GM12878 (cell line): ENCODE results near the gene COQ4.

Experiments used
- BHLHE40 ChIP-seq, 2 experiments: fragments of 450-650 bp in 1 of 2; IDR thresholded peaks; 2 replicates each; pipeline ENCODE4 v1.6.1; 2011 to 2017; ENCODE audit warnings: low read depth in 2 of 2, borderline replicate concordance in 1 of 2, improper control_type of control experiment in 1 of 2, low read length in 1 of 2, mild to moderate bottlenecking in 1 of 2
- CTCF ChIP-seq, 3 experiments: IDR thresholded peaks in 2 of 3; conservative IDR thresholded peaks in 1 of 3; 2 replicates each; pipeline ENCODE4 v1.5.1; 2011; ENCODE audit warnings: low read depth in 3 of 3, low read length in 3 of 3, mild to moderate bottlenecking in 3 of 3, control low read depth in 2 of 3, moderate library complexity in 2 of 3, inconsistent platforms in 1 of 3, mixed read lengths in 1 of 3; ENCODE audit not compliant: control insufficient read depth in 2 of 3, insufficient read depth in 1 of 3; ENCODE audit errors: extremely low read depth in 1 of 3
- ETV6 ChIP-seq, 2 experiments: fragments of 450-650 bp in 1 of 2; IDR thresholded peaks in 1 of 2; conservative IDR thresholded peaks in 1 of 2; 2 replicates each; pipeline ENCODE4 v1.6.1; 2014; ENCODE audit warnings: antibody characterized with exemption in 1 of 2, borderline replicate concordance in 1 of 2, low read depth in 1 of 2, mild to moderate bottlenecking in 1 of 2, moderate library complexity in 1 of 2
- HCFC1 ChIP-seq: fragments of 150-350 bp; IDR thresholded peaks from 2 replicates; pipeline ENCODE4 v1.6.1; 2014; ENCODE audit warnings: low read length
- JUNB ChIP-seq: IDR thresholded peaks from 2 replicates; pipeline ENCODE4 v1.6.1; 2016; ENCODE audit warnings: antibody characterized with exemption, mild to moderate bottlenecking
- MYB ChIP-seq: fragments of 150-350 bp; IDR thresholded peaks from 2 replicates; pipeline ENCODE4 v1.6.1; 2014; ENCODE audit warnings: mild to moderate bottlenecking, low read depth, low read length, borderline replicate concordance
- PAX8 ChIP-seq: fragments of 450-650 bp; IDR thresholded peaks from 2 replicates; pipeline ENCODE4 v1.6.1; 2017; ENCODE audit warnings: mild to moderate bottlenecking, moderate library complexity
- POLR2A ChIP-seq: IDR thresholded peaks from 2 replicates; pipeline ENCODE4 v1.6.1; 2011; ENCODE audit warnings: low read depth, mild to moderate bottlenecking, low read length
- RELA ChIP-seq: fragments of 450-650 bp; IDR thresholded peaks from 2 replicates; pipeline ENCODE4 v1.8.0; 2014; ENCODE audit warnings: borderline replicate concordance; ENCODE audit not compliant: partially characterized antibody
- SPI1 ChIP-seq: IDR thresholded peaks from 2 replicates; pipeline ENCODE4 v1.6.1; 2011; ENCODE audit warnings: low read depth, mild to moderate bottlenecking, low read length, moderate library complexity, borderline replicate concordance; ENCODE audit not compliant: insufficient read depth
- TAF1 ChIP-seq: IDR thresholded peaks from 2 replicates; pipeline ENCODE4 v1.6.1; 2011; ENCODE audit warnings: mild to moderate bottlenecking, low read depth, low read length, borderline replicate concordance
- ZSCAN29 ChIP-seq: fragments of 450-650 bp; IDR thresholded peaks from 2 replicates; pipeline ENCODE4 v1.6.1; 2017; ENCODE audit warnings: mild to moderate bottlenecking, moderate library complexity

DNA sequence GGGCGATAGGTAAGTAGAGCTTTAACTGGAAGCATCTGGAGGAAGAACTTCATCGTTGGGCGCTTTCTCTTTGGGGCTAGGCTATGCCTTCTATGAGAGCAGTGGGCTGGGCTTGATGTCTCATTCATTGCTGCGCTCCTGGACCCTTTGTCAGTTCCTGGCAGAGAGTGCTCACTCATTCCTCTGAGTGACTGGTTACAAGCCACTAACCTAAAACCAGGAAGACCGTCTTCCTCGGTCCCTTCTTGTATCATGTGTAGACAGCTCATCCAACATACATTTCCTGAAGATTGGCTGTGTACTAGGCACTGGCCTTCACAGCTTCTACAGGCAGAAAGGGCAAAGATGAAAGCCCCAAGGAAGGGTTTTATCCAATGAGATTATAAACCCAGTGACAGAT lies 40.1 kb upstream of the COQ4 start:
- TF ChIP-seq POLR2A (no peak), TAF1 (no peak), CTCF (IDR thresholded peaks at IDR 0.05 in 2 of 3, conservative IDR thresholded peaks at IDR 0.05 in 1 of 3; ENCODE audit: control insufficient read depth in 2 of 3, extremely low read depth in 1 of 3, insufficient read depth in 1 of 3, low read depth in 3 of 3, low read length in 3 of 3) (no peak), ETV6 (conservative IDR thresholded peaks at IDR 0.05 in 1 of 2, IDR thresholded peaks at IDR 0.05 in 1 of 2; ENCODE audit: borderline replicate concordance in 1 of 2, low read depth in 1 of 2) (no peak), BHLHE40 (IDR thresholded peaks at IDR 0.05; ENCODE audit: borderline replicate concordance in 1 of 2, low read depth in 2 of 2, low read length in 1 of 2) (no peak), HCFC1 (no peak), PAX8 (no peak), MYB (no peak), RELA (no peak), JUNB (no peak), SPI1 (no peak), ZSCAN29 (no peak)
